Activated CD4-positive, alpha-beta T cell treated with anti-CD3 and anti-CD28 coated beads, Interleukin-10, Interleukin-2, amounts not matched to agents 100 ng/mL and 50 ng/mL, durations not matched to agents 16 hours and 8 hours (primary cell): ENCODE measurements around the gene CP.
A peak's percentile ranks its signal among the peaks of the same experiment; 100 is the strongest.
"Not testable (repeated sequence)": the region's sequence is repeated elsewhere in the genome, so short reads cannot be mapped to it uniquely, and the experiment has no call there.

Experiments
- DNase-seq: peaks from one replicate; pipeline ENCODE4 v3.0.0-alpha.2; 2020

CP gene

GRCh38 chr3:149226776-149227175 lies 5.1 kb upstream of the CP start:
- no peak for DNase-seq

GRCh38 chr3:149224736-149225594 lies 3.3 kb upstream of the CP start:
- DNase-seq: peak; percentile 91

GRCh38 chr3:149223461-149223820 lies 1.8 kb upstream of the CP start:
- DNase-seq: no peak

GRCh38 chr3:149219380-149220121 lies 2.1 kb downstream of the CP start:
- DNase-seq: not testable (repeated sequence)

GRCh38 chr3:149217347-149217746 lies 4.3 kb downstream of the CP start:
- no peak for DNase-seq

- DNase-seq: no peak
These were observed 5.3 kb downstream of the CP start for GRCh38 chr3:149216193-149216869.

GRCh38 chr3:149215515-149215914 lies 6.1 kb downstream of the CP start:
- DNase-seq: no peak

- DNase-seq: no peak
These were observed 6.9 kb downstream of the CP start for GRCh38 chr3:149214702-149215101.

- no peak for DNase-seq
These were observed 9.2 kb downstream of the CP start for GRCh38 chr3:149212386-149212785.

GRCh38 chr3:149209431-149209830 lies 12.2 kb downstream of the CP start:
- no peak for DNase-seq

GRCh38 chr3:149207475-149207874 lies 14.2 kb downstream of the CP start:
- DNase-seq: no peak

GRCh38 chr3:149204390-149204991 lies 17.1 kb downstream of the CP start:
- no peak for DNase-seq

GRCh38 chr3:149203758-149204157 lies 17.9 kb downstream of the CP start:
- peak; percentile 76 for DNase-seq

GRCh38 chr3:149199474-149199873 lies 22.2 kb downstream of the CP start:
- DNase-seq: no peak

GRCh38 chr3:149198611-149199010 lies 23.0 kb downstream of the CP start:
- no peak for DNase-seq

GRCh38 chr3:149197669-149198068 lies 24.0 kb downstream of the CP start:
- no peak for DNase-seq

- not testable (repeated sequence) for DNase-seq
These were observed 24.6 kb downstream of the CP start for GRCh38 chr3:149196805-149197592.

- DNase-seq: no peak
These were observed 26.4 kb downstream of the CP start for GRCh38 chr3:149195221-149195620.

- no peak for DNase-seq
These were observed 33.1 kb downstream of the CP start for GRCh38 chr3:149188494-149188893.

- DNase-seq: no peak
These were observed 34.9 kb downstream of the CP start for GRCh38 chr3:149186721-149187120.

- DNase-seq: no peak
These were observed 35.4 kb downstream of the CP start for GRCh38 chr3:149186219-149186618.

- DNase-seq: no peak
These were observed 40.4 kb downstream of the CP start for GRCh38 chr3:149181182-149181581.
